ENCODE results near the gene ABCD3.

DNA sequence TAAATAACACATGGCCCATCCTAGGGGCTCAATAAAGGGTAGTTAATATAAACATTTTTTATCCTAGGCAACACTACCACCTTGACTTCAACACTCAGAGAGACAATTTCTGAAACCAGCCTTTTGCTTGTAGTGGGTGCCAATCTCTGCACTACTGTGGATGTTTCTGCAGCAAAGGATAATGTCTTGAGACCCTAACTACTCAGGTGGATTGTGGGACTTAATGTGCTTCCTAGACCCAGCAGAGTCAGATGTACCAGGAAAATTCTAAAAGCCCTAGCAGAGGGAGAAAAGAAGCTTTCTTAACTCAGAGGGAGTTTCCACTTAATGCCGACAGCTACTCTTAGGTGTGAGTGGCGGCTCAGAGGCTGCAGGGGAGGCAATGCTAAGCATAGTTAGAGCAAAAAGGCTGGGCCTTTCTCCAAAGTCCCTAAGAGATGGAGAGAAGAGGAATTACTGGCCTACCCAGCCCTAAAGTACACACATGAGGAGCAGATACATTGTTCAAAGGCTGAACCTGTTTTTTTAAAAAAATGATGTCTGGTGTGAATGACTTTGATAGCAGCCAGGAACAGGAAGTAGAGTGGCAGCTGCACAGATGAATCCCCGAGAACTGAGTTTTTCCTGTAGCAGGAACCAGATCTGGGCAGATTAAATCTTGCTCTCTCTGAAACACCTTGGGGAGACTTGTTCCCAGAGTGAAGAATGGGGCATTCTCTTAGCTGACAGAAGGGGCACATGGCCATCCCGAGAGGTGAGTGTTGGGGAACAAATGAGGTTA, 33.5 kb upstream of the ABCD3 start:
- no peak for TF ChIP-seq EZH2phosphoT487 (IDR thresholded peaks at IDR 0.05; ENCODE audit: insufficient read depth, low read depth)
- no peak for TF ChIP-seq EZH2 (IDR thresholded peaks at IDR 0.05; ENCODE audit: insufficient read depth, poor library complexity, severe bottlenecking)

Measured in GM23248 (cell line).